ENCODE results near the gene CACNA1C. TPM values are rescaled to one million over a fixed set of nuclear protein-coding genes. Genes with fewer than 3 reads are reported as not detected.

CACNA1C gene
- polyA plus RNA-seq, 1 of the 3 experiments (the other 2 are of a cell fraction): 1.5 TPM

DNA sequence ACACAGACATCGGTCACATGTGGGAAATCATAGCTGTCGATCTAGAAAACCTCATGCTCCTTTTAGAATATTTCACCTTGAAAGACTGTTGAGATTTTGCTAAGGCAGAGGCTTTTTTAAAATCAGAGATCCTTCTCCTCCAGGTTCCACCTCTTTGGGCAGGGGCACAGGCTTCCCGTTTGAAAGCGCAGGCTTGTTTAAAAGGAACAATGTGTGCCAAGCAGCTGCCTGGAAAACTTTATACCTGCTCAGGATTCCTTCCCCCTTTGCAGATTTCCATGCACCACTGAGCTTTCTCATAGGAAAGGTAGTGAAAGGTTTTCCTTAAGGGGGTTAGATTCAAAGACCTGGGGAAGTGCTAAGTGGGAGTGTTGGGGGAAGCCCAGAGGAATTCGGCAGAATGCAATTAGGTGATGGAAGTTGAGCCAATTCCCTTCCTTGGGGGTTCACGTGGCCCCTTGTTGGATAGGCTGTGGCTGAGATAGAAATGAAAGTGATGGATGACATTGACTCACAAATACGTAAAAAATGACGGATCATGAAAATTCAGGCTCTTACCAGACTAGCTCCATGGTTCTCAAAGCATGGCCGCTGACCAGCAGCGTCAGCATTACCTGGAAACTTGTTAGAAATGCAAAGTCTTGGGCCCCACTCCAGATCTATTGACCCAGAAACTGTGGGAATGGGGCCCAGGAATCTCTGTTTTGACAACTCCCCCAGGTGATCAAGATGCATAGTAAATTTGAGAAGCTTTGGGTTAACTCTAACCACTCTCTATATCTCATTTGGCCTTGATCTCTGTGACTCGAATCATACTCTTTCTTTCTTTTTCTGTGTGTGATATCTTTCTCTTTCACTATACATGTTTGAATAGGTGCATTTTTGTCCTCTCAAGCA, 460.6 kb downstream of the CACNA1C start:
- 56% methylated on average over 10 of the region's 11 CpGs for WGBS (ENCODE audit: low lambda C conversion rate)
- ChIA-PET POLR2A (no interaction called here), CTCF (interaction anchor here (0.6 to 1.2 kb wide), 2 partner anchors 12 to 117 kb away, joined by 3 read pairs; no protein-coding TSS in a partner anchor)
- TF ChIP-seq, protein P1, sequence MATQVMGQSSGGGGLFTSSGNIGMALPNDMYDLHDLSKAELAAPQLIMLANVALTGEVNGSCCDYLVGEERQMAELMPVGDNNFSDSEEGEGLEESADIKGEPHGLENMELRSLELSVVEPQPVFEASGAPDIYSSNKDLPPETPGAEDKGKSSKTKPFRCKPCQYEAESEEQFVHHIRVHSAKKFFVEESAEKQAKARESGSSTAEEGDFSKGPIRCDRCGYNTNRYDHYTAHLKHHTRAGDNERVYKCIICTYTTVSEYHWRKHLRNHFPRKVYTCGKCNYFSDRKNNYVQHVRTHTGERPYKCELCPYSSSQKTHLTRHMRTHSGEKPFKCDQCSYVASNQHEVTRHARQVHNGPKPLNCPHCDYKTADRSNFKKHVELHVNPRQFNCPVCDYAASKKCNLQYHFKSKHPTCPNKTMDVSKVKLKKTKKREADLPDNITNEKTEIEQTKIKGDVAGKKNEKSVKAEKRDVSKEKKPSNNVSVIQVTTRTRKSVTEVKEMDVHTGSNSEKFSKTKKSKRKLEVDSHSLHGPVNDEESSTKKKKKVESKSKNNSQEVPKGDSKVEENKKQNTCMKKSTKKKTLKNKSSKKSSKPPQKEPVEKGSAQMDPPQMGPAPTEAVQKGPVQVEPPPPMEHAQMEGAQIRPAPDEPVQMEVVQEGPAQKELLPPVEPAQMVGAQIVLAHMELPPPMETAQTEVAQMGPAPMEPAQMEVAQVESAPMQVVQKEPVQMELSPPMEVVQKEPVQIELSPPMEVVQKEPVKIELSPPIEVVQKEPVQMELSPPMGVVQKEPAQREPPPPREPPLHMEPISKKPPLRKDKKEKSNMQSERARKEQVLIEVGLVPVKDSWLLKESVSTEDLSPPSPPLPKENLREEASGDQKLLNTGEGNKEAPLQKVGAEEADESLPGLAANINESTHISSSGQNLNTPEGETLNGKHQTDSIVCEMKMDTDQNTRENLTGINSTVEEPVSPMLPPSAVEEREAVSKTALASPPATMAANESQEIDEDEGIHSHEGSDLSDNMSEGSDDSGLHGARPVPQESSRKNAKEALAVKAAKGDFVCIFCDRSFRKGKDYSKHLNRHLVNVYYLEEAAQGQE (IDR thresholded peaks at IDR 0.05; ENCODE audit: low read depth, low read length): no peak
- TF ChIP-seq, protein P2, sequence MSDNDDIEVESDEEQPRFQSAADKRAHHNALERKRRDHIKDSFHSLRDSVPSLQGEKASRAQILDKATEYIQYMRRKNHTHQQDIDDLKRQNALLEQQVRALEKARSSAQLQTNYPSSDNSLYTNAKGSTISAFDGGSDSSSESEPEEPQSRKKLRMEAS (IDR thresholded peaks at IDR 0.05; ENCODE audit: low read depth): no peak
- TF ChIP-seq, protein P3, sequence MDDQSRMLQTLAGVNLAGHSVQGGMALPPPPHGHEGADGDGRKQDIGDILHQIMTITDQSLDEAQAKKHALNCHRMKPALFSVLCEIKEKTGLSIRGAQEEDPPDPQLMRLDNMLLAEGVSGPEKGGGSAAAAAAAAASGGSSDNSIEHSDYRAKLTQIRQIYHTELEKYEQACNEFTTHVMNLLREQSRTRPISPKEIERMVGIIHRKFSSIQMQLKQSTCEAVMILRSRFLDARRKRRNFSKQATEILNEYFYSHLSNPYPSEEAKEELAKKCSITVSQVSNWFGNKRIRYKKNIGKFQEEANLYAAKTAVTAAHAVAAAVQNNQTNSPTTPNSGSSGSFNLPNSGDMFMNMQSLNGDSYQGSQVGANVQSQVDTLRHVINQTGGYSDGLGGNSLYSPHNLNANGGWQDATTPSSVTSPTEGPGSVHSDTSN (IDR thresholded peaks at IDR 0.05): no peak
- no peak for TF ChIP-seq RFX5 (IDR thresholded peaks at IDR 0.05; ENCODE audit: low read length)
- no peak for TF ChIP-seq TEAD4 (IDR thresholded peaks at IDR 0.05; ENCODE audit: borderline replicate concordance, insufficient read depth)
- TF ChIP-seq YY1 (IDR thresholded peaks at IDR 0.05; ENCODE audit: low read depth): no peak
- no peak for TF ChIP-seq TAF1 (IDR thresholded peaks at IDR 0.05; ENCODE audit: borderline replicate concordance, low read depth, low read length)
- TF ChIP-seq MXI1 (IDR thresholded peaks at IDR 0.05; ENCODE audit: low read depth, low read length): no peak
- no peak for TF ChIP-seq ELF1 (IDR thresholded peaks at IDR 0.05)
- TF ChIP-seq SIN3A (IDR thresholded peaks at IDR 0.05; ENCODE audit: borderline replicate concordance, low read depth, low read length): no peak
- TF ChIP-seq, protein P4, sequence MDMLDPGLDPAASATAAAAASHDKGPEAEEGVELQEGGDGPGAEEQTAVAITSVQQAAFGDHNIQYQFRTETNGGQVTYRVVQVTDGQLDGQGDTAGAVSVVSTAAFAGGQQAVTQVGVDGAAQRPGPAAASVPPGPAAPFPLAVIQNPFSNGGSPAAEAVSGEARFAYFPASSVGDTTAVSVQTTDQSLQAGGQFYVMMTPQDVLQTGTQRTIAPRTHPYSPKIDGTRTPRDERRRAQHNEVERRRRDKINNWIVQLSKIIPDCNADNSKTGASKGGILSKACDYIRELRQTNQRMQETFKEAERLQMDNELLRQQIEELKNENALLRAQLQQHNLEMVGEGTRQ (IDR thresholded peaks at IDR 0.05; ENCODE audit: borderline replicate concordance, low read depth, low read length): no peak
- TF ChIP-seq EP300 (IDR thresholded peaks at IDR 0.05; ENCODE audit: borderline replicate concordance in 1 of 2, low read depth in 1 of 2, low read length in 1 of 2): no peak
- TF ChIP-seq FOSL2 (IDR thresholded peaks at IDR 0.05; ENCODE audit: borderline replicate concordance, low read depth): no peak
- no peak for TF ChIP-seq NRF1 (IDR thresholded peaks at IDR 0.05; ENCODE audit: low read depth, low read length)
- no peak for TF ChIP-seq RCOR1 (IDR thresholded peaks at IDR 0.05; ENCODE audit: low read length)
- TF ChIP-seq FOXJ3 (CRISPR knock-in tag; IDR thresholded peaks at IDR 0.05): no peak
- TF ChIP-seq, protein P5, sequence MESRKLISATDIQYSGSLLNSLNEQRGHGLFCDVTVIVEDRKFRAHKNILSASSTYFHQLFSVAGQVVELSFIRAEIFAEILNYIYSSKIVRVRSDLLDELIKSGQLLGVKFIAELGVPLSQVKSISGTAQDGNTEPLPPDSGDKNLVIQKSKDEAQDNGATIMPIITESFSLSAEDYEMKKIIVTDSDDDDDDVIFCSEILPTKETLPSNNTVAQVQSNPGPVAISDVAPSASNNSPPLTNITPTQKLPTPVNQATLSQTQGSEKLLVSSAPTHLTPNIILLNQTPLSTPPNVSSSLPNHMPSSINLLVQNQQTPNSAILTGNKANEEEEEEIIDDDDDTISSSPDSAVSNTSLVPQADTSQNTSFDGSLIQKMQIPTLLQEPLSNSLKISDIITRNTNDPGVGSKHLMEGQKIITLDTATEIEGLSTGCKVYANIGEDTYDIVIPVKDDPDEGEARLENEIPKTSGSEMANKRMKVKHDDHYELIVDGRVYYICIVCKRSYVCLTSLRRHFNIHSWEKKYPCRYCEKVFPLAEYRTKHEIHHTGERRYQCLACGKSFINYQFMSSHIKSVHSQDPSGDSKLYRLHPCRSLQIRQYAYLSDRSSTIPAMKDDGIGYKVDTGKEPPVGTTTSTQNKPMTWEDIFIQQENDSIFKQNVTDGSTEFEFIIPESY (IDR thresholded peaks at IDR 0.05; ENCODE audit: borderline replicate concordance, low read depth): no peak
- no peak for TF ChIP-seq RAD21 (IDR thresholded peaks at IDR 0.05; ENCODE audit: low read length)
- no peak for TF ChIP-seq NFIC (IDR thresholded peaks at IDR 0.05; ENCODE audit: borderline replicate concordance)
- H3K4me1 ChIP-seq (ENCODE audit: control insufficient read depth in 1 of 2, insufficient read depth in 2 of 2, low read depth in 1 of 2, low read length in 1 of 2): peaks cover 0 to 9% of the 10 kb centered on the region in 2 experiments; a peak in 1 of 4 replicates
- no peak overlapping the region for H3K4me3 ChIP-seq (ENCODE audit: low read depth in 2 of 2, low read length in 1 of 2)
- H3K27ac ChIP-seq (ENCODE audit: low read depth in 2 of 2, low read length in 1 of 2): no peak overlapping the region
- no peaks in the 10 kb centered on the region for H4K20me1 ChIP-seq (ENCODE audit: insufficient read depth)
- H3K36me3 ChIP-seq (replicated peaks in 1 of 2; ENCODE audit: control insufficient read depth in 1 of 2, insufficient read depth in 2 of 2, low read length in 1 of 2): no peaks in the 10 kb centered on the region
- no peaks in the 10 kb centered on the region for H3K79me2 ChIP-seq (ENCODE audit: insufficient read depth)
- H2AFZ ChIP-seq (ENCODE audit: low read depth): no peak overlapping the region
- H3K9me3 ChIP-seq: no peaks in the 10 kb centered on the region
- no peak overlapping the region for H3K4me2 ChIP-seq
- no peaks in the 10 kb centered on the region for H3K9me2 ChIP-seq
- H3K27me3 ChIP-seq (ENCODE audit: insufficient read depth): no peaks in the 10 kb centered on the region
- no peak for DNase-seq
- no peaks in the 10 kb centered on the region for H3F3A ChIP-seq (replicated peaks; ENCODE audit: insufficient read depth)
- H3K9ac ChIP-seq: no peak overlapping the region
